HL-60 (cell line): ENCODE results near the gene ATG101.

ENCODE experiments used
- DNase-seq, 2 experiments: peaks; one replicate each; pipeline ENCODE4 v3.0.0-alpha.2; 2010 to 2020; ENCODE audit warnings: low read depth in 1 of 2, low spot score in 1 of 2
- H3K27ac ChIP-seq: fragments of 250-450 bp; sonication (Bioruptor Pico); replicated peaks from 2 replicates; pipeline ENCODE4 v1.5.1; 2020; ENCODE audit warnings: mild to moderate bottlenecking, moderate library complexity
- H3K27me3 ChIP-seq: fragments of 250-450 bp; sonication (Bioruptor Pico); 2 replicates; pipeline ENCODE4 v1.5.1; 2021; ENCODE audit warnings: mild to moderate bottlenecking, moderate library complexity; ENCODE audit not compliant: insufficient read depth, poor library complexity, severe bottlenecking
- H3K4me3 ChIP-seq: replicated peaks from 2 replicates; pipeline ENCODE4 v1.5.1; 2011; ENCODE audit warnings: mild to moderate bottlenecking, control low read depth, low read length; ENCODE audit not compliant: insufficient read depth
- CTCF ChIP-seq: IDR thresholded peaks from one replicate; pipeline ENCODE4 v1.5.1; 2011; ENCODE audit warnings: low read length, control low read depth, inconsistent platforms; ENCODE audit not compliant: insufficient read depth
- GABPA ChIP-seq: IDR thresholded peaks from 2 replicates; pipeline ENCODE4 v1.6.1; 2012; ENCODE audit warnings: low read depth
- POLR2AphosphoS5 ChIP-seq: IDR thresholded peaks from 2 replicates; pipeline ENCODE4 v1.6.1; 2012; ENCODE audit warnings: low read depth
- REST ChIP-seq: IDR thresholded peaks from 2 replicates; pipeline ENCODE4 v1.6.1; 2012; ENCODE audit warnings: low read depth; ENCODE audit not compliant: insufficient replicate concordance
- SPI1 ChIP-seq: IDR thresholded peaks from 2 replicates; pipeline ENCODE4 v1.6.1; 2012; ENCODE audit warnings: low read depth, mild to moderate bottlenecking, borderline replicate concordance

ATG101 gene

GRCh38 chr12:52035926-52036325, 33.9 kb upstream of the ATG101 start:
- TF ChIP-seq GABPA (no peak), CTCF (no peak), REST (no peak), SPI1 (no peak), POLR2AphosphoS5 (no peak)
- Histone ChIP-seq H3K4me3 (no peak overlapping the region), H3K27me3 (peaks cover 3% of the 10 kb centered on the region), H3K27ac (no peak overlapping the region)
- no peak for DNase-seq

GRCh38 chr12:52036587-52037171, 33.1 kb upstream of the ATG101 start:
- peak; percentile 54 for DNase-seq
- H3K27ac ChIP-seq = no peak overlapping the region
- peaks cover 3% of the 10 kb centered on the region for H3K27me3 ChIP-seq
- peak overlapping the region; percentile 61 for H3K4me3 ChIP-seq
- TF ChIP-seq POLR2AphosphoS5 (no peak), SPI1 (no peak), CTCF (no peak), REST (no peak), GABPA (no peak)

- TF ChIP-seq SPI1 (no peak), REST (no peak), POLR2AphosphoS5 (no peak), CTCF (no peak), GABPA (no peak)
- peak overlapping the region; percentile 61 for H3K4me3 ChIP-seq
- peaks cover 3% of the 10 kb centered on the region for H3K27me3 ChIP-seq
- no peak overlapping the region for H3K27ac ChIP-seq
- DNase-seq = no peak
Measured at GRCh38 chr12:52037248-52037861, 32.4 kb upstream of the ATG101 start.
